Measurements from ENCODE around the gene SPRR2D.

SPRR2D gene

GRCh38 chr1:153001382-153001781 is 39.5 kb downstream of the SPRR2D start, which contains the start of gene SPRR3:
TSS of gene SPRR3 (plus strand) at chr1:153001749. CDS start at chr1:153003021, 1,272 bp downstream.
- no peak for DNase-seq

- no peak for DNase-seq
These were observed 40.6 kb downstream of the SPRR2D start for GRCh38 chr1:153000294-153000693.

GRCh38 chr1:152999818-153000217 is 41.1 kb downstream of the SPRR2D start:
- DNase-seq, result no peak

- no peak for DNase-seq
These were observed 42.4 kb downstream of the SPRR2D start for GRCh38 chr1:152998476-152998875.

- no peak for DNase-seq
These were observed 43.0 kb downstream of the SPRR2D start for GRCh38 chr1:152997901-152998300.

- no peak for DNase-seq
These were observed 44.1 kb downstream of the SPRR2D start for GRCh38 chr1:152996633-152997400.

- no peak for DNase-seq
These were observed 45.1 kb downstream of the SPRR2D start for GRCh38 chr1:152995842-152996241.

GRCh38 chr1:152993186-152993585 is 47.7 kb downstream of the SPRR2D start:
- DNase-seq, result no peak

Measured in NCI-H69 (cell line).